B cell (primary cell): ENCODE measurements around the gene PTPN1. TPM values are rescaled to one million over a fixed set of nuclear protein-coding genes. Genes with fewer than 3 reads are reported as not detected.
A peak's percentile ranks its signal among the peaks of the same experiment; 100 is the strongest.

ENCODE experiments used
- ATAC-seq: fragments of 200-7000 bp; cut with Tn5 transposase; one replicate; pipeline ENCODE4 v1.10.0; 2021; ENCODE audit warnings: low read depth, mild to moderate bottlenecking, moderate number of reproducible peaks, moderate library complexity
- CTCF ChIA-PET: fragments of 350-600 bp; sonication (Branson Sonifier 250); formaldehyde crosslinking; loops from one replicate; lab custom pipeline; 2021; ENCODE audit warnings: antibody characterized with exemption, inconsistent platforms; lab: Charles Lee
- POLR2A ChIA-PET: fragments of 350-600 bp; sonication (Branson Sonifier 250); formaldehyde crosslinking; loops from one replicate; lab custom pipeline; 2021; ENCODE audit warnings: antibody characterized with exemption; lab: Charles Lee
- DNase-seq: peaks from one replicate; pipeline ENCODE4 v3.0.0; 2013
- H2AFZ ChIP-seq: 2 replicates; pipeline ENCODE4 v1.6.1; 2012; ENCODE audit warnings: mild to moderate bottlenecking, low read depth, low read length; ENCODE audit not compliant: insufficient read depth, poor library complexity, severe bottlenecking
- H3K27ac ChIP-seq, 2 donors: 1 replicate in 1 of 2; 2 replicates in 1 of 2; pipeline ENCODE4 v1.5.1; 2012 to 2013; ENCODE audit warnings: low read length in 2 of 2, mild to moderate bottlenecking in 2 of 2, moderate library complexity in 1 of 2
- H3K27me3 ChIP-seq, 4 experiments: fragments of 200-600 bp in 1 of 4; sonication (generic) in 1 of 4; replicated peaks in 1 of 4; 1 replicate in 2 of 4; 2 replicates in 2 of 4; pipeline versions ENCODE4 v1.6.1 to v1.7.0; 2013 to 2016; ENCODE audit warnings: low read length in 3 of 4, mild to moderate bottlenecking in 2 of 4, mixed read lengths in 1 of 4, moderate library complexity in 1 of 4; ENCODE audit not compliant: insufficient read depth in 4 of 4, control insufficient read depth in 3 of 4; ENCODE audit errors: control extremely low read depth in 1 of 4
- H3K36me3 ChIP-seq, 2 experiments: replicated peaks in 1 of 2; 1 replicate in 1 of 2; 2 replicates in 1 of 2; pipeline versions ENCODE4 v1.6.1 to v1.7.1; 2013; ENCODE audit warnings: low read length in 1 of 2; ENCODE audit not compliant: insufficient read depth in 2 of 2, control insufficient read depth in 1 of 2; ENCODE audit errors: control extremely low read depth in 1 of 2, extremely low read depth in 1 of 2
- H3K4me1 ChIP-seq, 2 donors: fragments of 200-600 bp in 1 of 2; sonication (generic) in 1 of 2; 1 replicate in 1 of 2; 2 replicates in 1 of 2; pipeline versions ENCODE4 v1.5.1 to v1.6.1; 2013 to 2017; ENCODE audit warnings: low read length in 2 of 2; ENCODE audit not compliant: control insufficient read depth in 2 of 2, insufficient read depth in 2 of 2
- H3K4me2 ChIP-seq: replicated peaks from 2 replicates; pipeline ENCODE3; 2012; ENCODE audit warnings: mild to moderate bottlenecking, low read depth, low read length; ENCODE audit not compliant: poor library complexity, severe bottlenecking
- H3K4me3 ChIP-seq, 5 experiments: fragments of 200-600 bp in 1 of 5; sonication (generic) in 1 of 5; 1 replicate in 3 of 5; 2 replicates in 2 of 5; pipeline versions ENCODE4 v1.5.1 to v1.7.0; 2011 to 2016; ENCODE audit warnings: low read length in 4 of 5, mild to moderate bottlenecking in 4 of 5, low read depth in 2 of 5, control low read depth in 1 of 5, moderate library complexity in 1 of 5; ENCODE audit not compliant: insufficient read depth in 1 of 5; ENCODE audit errors: control extremely low read depth in 1 of 5, extremely low read depth in 1 of 5
- H3K79me2 ChIP-seq: fragments of 200-600 bp; sonication (generic); one replicate; pipeline ENCODE4 v1.6.0; 2016; ENCODE audit warnings: low read length; ENCODE audit not compliant: control insufficient read depth, insufficient read depth
- H3K9ac ChIP-seq: fragments of 200-600 bp; sonication (generic); 2 replicates; pipeline ENCODE4 v1.6.1; 2017; ENCODE audit warnings: mild to moderate bottlenecking, low read length, moderate library complexity
- H3K9me3 ChIP-seq, 3 donors: one replicate each; pipeline versions ENCODE4 v1.6.1 to v1.7.1; 2013; ENCODE audit warnings: low read length in 2 of 3; ENCODE audit not compliant: control insufficient read depth in 2 of 3, insufficient read depth in 1 of 3; ENCODE audit errors: control extremely low read depth in 1 of 3
- H4K20me1 ChIP-seq: 2 replicates; pipeline ENCODE4 v1.6.0; 2012; ENCODE audit warnings: mild to moderate bottlenecking, low read length; ENCODE audit not compliant: insufficient read depth, control insufficient read depth, poor library complexity, severe bottlenecking
- H3K27ac Mint-ChIP-seq: one replicate; pipeline ENCODE4 v1.8.0; 2021; ENCODE audit warnings: mixed read lengths
- H3K27me3 Mint-ChIP-seq: one replicate; pipeline ENCODE4 v1.8.0; 2021; ENCODE audit warnings: mixed read lengths
- H3K4me1 Mint-ChIP-seq: one replicate; pipeline ENCODE4 v1.8.0; 2021; ENCODE audit warnings: mixed read lengths
- H3K4me3 Mint-ChIP-seq: one replicate; pipeline ENCODE4 v1.8.0; 2021; ENCODE audit warnings: mixed read lengths
- H3K9me3 Mint-ChIP-seq: one replicate; pipeline ENCODE4 v1.8.0; 2022; ENCODE audit warnings: mixed read lengths; ENCODE audit not compliant: insufficient read depth
- CTCF ChIP-seq: fragments of 200-600 bp; IDR thresholded peaks from one replicate; pipeline ENCODE4 v1.8.0; 2022; ENCODE audit warnings: antibody characterized with exemption, mild to moderate bottlenecking
- EZH2 ChIP-seq: IDR thresholded peaks from 2 replicates; pipeline ENCODE4 v1.6.1; 2012; ENCODE audit warnings: borderline replicate concordance, low read depth, mild to moderate bottlenecking, moderate library complexity, low read length; ENCODE audit not compliant: insufficient read depth, poor library complexity, severe bottlenecking
- WGBS: methylation state at CpG from one replicate; pipeline ENCODE4 v1.1.5; 2013; ENCODE audit warnings: missing lambda C conversion rate; ENCODE audit not compliant: insufficient coverage; 5-methylcytosine and 5-hydroxymethylcytosine counted together
- intact Hi-C: fragments of 100-400 bp; cut with micrococcal nuclease; formaldehyde crosslinking; loops from one replicate; pipeline ENCODE4 v1.10.0; 2022
- polyA plus RNA-seq: library from polyadenylated mRNA; depleted of rRNA; stranded (reverse); fragments of >200 nt; gene quantifications from 2 replicates; pipeline ENCODE4 v1.2.3, GENCODE V29; 2012
- total RNA-seq, 2 donors: library from RNA; stranded (reverse); fragments of 120-200 nt in 1 of 2; gene quantifications; 1 replicate in 1 of 2; 2 replicates in 1 of 2; pipeline versions ENCODE4 v1.2.3 to v1.2.4, GENCODE V29; 2013 to 2022

PTPN1 gene
- total and polyA plus RNA-seq, 2 donors (not counting 1 experiment from before 2014, with no cell fraction given) = 77.4 to 134 TPM

GRCh38 chr20:50520222-50520880 is 10.2 kb downstream of the PTPN1 start:
- Histone ChIP-seq H4K20me1 (no peaks in the 10 kb centered on the region), H3K79me2 (peaks cover 95% of the 10 kb centered on the region), H3K27me3 (no peaks in the 10 kb centered on the region), H3K27ac (peak overlapping the region; percentile 94 to 95), H3K4me3 (peak overlapping the region in 3 of 5 experiments; percentile 39 to 52 (median 41)), H3K9me3 (no peaks in the 10 kb centered on the region), H3K4me2 (peak overlapping the region; percentile 84), H3K4me1 (peaks cover 94 to 95% of the 10 kb centered on the region in 2 donors), H3K36me3 (peaks cover 1 to 21% of the 10 kb centered on the region in 2 experiments), H3K9ac (peak overlapping the region; percentile 91), H2AFZ (no peak overlapping the region)
- ATAC-seq (no peak), DNase-seq (no peak)
- Mint-ChIP-seq H3K4me1 (peaks cover 81% of the 10 kb centered on the region), H3K27ac (peak overlapping the region; percentile 96), H3K27me3 (no peaks in the 10 kb centered on the region), H3K4me3 (peak overlapping the region; percentile 87), H3K9me3 (no peaks in the 10 kb centered on the region)
- ChIA-PET POLR2A (interaction anchor here (0.5 to 1.6 kb wide), 6 partner anchors 10 to 288 kb away, joined by 3 to 6 read pairs (median 4); partner anchors contain the start of gene PTPN1), CTCF (interaction anchor here (0.7 to 2.4 kb wide), 9 partner anchors 9 to 68 kb away, joined by 3 to 11 read pairs (median 5); no protein-coding TSS in a partner anchor)
- no peak for TF ChIP-seq CTCF
- TF ChIP-seq EZH2 = no peak
- intact Hi-C loops = no loop called here
- WGBS = 41% methylated on average over 2 of the region's 7 CpGs
